K562 (cell line): ENCODE measurements around the gene SDK1. TPM values are rescaled to one million over a fixed set of nuclear protein-coding genes. Genes with fewer than 3 reads are reported as not detected.

Source experiments
- ATAC-seq: fragments of 200-7000 bp; cut with Tn5 transposase; 3 replicates; pipeline ENCODE4 v1.9.1; 2020; ENCODE audit warnings: moderate library complexity
- BruUV-seq: library from RNA; stranded (reverse); fragments of 400-500 nt; replicated peaks from 2 replicates; lab custom pipeline; 2021; lab: Mats Ljungman, UMichigan
- CTCF ChIA-PET: fragments of 300-600 bp; formaldehyde crosslinking; extraction: SDS; loops from one replicate; lab custom pipeline; 2021; ENCODE audit warnings: low intra/inter-chr PET ratio; lab: Yijun Ruan, JAX
- POLR2A ChIA-PET: fragments of 300-600, 350-650 bp; sonication (Branson Sonifier 250); formaldehyde crosslinking; extraction: SDS; loops from one replicate; lab custom pipeline; 2021; ENCODE audit warnings: antibody characterized with exemption, inconsistent platforms; lab: Yijun Ruan, JAX
- DNase-seq, 4 experiments: peaks; one replicate each; pipeline versions ENCODE4 v3.0.0 to v3.0.0-alpha.2; 2011 to 2018; ENCODE audit warnings: low spot score in 3 of 4, mixed read lengths in 3 of 4; ENCODE audit errors: extremely low read depth in 1 of 4
- FAIRE-seq: peaks from 2 replicates; lab custom pipeline; 2011; peaks lifted over from hg19 to GRCh38; lab: Jason Lieb, UNC
- H2AFZ ChIP-seq: 2 replicates; pipeline ENCODE4 v1.6.0; 2011; ENCODE audit warnings: low read depth, low read length, control low read depth, inconsistent platforms
- H3K27ac ChIP-seq: fragments of 200-600 bp; 3 replicates; pipeline ENCODE4 v1.8.0; 2011; ENCODE audit warnings: low read depth, mild to moderate bottlenecking, control low read depth, inconsistent platforms, low read length, moderate library complexity, mixed read lengths; ENCODE audit errors: extremely low read depth
- H3K27me3 ChIP-seq, 2 experiments: fragments of 300-600 bp in 1 of 2; 2 replicates in 1 of 2; 3 replicates in 1 of 2; pipeline versions ENCODE4 v1.6.0 to v1.8.0; 2011; ENCODE audit warnings: inconsistent platforms in 2 of 2, low read length in 2 of 2, mild to moderate bottlenecking in 1 of 2, mixed read lengths in 1 of 2, moderate library complexity in 1 of 2; ENCODE audit not compliant: control insufficient read depth in 2 of 2, insufficient read depth in 2 of 2
- H3K36me3 ChIP-seq: fragments of 300-600 bp; 3 replicates; pipeline ENCODE4 v1.8.0; 2011; ENCODE audit warnings: mild to moderate bottlenecking, low read length, inconsistent platforms; ENCODE audit not compliant: control insufficient read depth, insufficient read depth
- H3K4me1 ChIP-seq, 2 experiments: fragments of 200-600 bp in 1 of 2; replicated peaks in 1 of 2; 2 replicates in 1 of 2; 3 replicates in 1 of 2; pipeline versions ENCODE4 v1.5.1 to v1.8.0; 2011; ENCODE audit warnings: inconsistent platforms in 2 of 2, low read length in 2 of 2, mild to moderate bottlenecking in 1 of 2, mixed read lengths in 1 of 2, moderate library complexity in 1 of 2; ENCODE audit not compliant: control insufficient read depth in 2 of 2, insufficient read depth in 2 of 2
- H3K4me2 ChIP-seq: 2 replicates; pipeline ENCODE4 v1.6.1; 2011; ENCODE audit warnings: low read length, control low read depth, inconsistent platforms, mixed read lengths; ENCODE audit not compliant: insufficient read depth
- H3K4me3 ChIP-seq: fragments of 200-600 bp; sonication (generic), shearing (Covaris generic); 2 replicates; pipeline ENCODE4 v1.5.1; 2016; ENCODE audit warnings: control low read depth, inconsistent platforms
- H3K79me2 ChIP-seq: fragments of 200-600 bp; 3 replicates; pipeline ENCODE4 v1.8.0; 2011; ENCODE audit warnings: low read length, inconsistent platforms; ENCODE audit not compliant: control insufficient read depth, insufficient read depth
- H3K9ac ChIP-seq, 2 experiments: 2 replicates each; pipeline versions ENCODE4 v1.6.0 to v1.6.1; 2011; ENCODE audit warnings: low read depth in 2 of 2, low read length in 2 of 2, control low read depth in 1 of 2, inconsistent platforms in 1 of 2, mild to moderate bottlenecking in 1 of 2, mixed read lengths in 1 of 2; ENCODE audit not compliant: insufficient read depth in 1 of 2
- H3K9me1 ChIP-seq: one replicate; pipeline ENCODE4 v1.6.0; 2011; ENCODE audit warnings: inconsistent platforms, mild to moderate bottlenecking, low read length, moderate library complexity; ENCODE audit not compliant: control insufficient read depth, insufficient read depth
- H3K9me3 ChIP-seq: replicated peaks from 2 replicates; pipeline ENCODE4 v1.5.1; 2011; ENCODE audit warnings: low read depth, low read length, inconsistent platforms; ENCODE audit not compliant: control insufficient read depth, insufficient read depth
- H4K20me1 ChIP-seq: replicated peaks from 2 replicates; pipeline ENCODE4 v1.6.1; 2011; ENCODE audit warnings: low read length, inconsistent platforms, mixed read lengths; ENCODE audit not compliant: control insufficient read depth, insufficient read depth
- CCAR2 ChIP-seq: fragments of 200-400 bp; formaldehyde crosslinking; IDR thresholded peaks from 2 replicates; pipeline ENCODE4 v1.6.1; 2017; ENCODE audit warnings: mild to moderate bottlenecking, low read depth, low read length
- NFE2L1 ChIP-seq: fragments of 450-650 bp; IDR thresholded peaks from 2 replicates; pipeline ENCODE4 v1.6.1; 2016; ENCODE audit warnings: missing genetic modification characterization, low read depth, mild to moderate bottlenecking, missing compliant biosample characterization, moderate library complexity, borderline replicate concordance
- NR3C1 ChIP-seq: sonication (generic); formaldehyde crosslinking; IDR thresholded peaks from 2 replicates; pipeline ENCODE4 v1.8.1; 2022; ENCODE audit warnings: missing genetic modification reagents
- SMAD3 ChIP-seq: fragments of 450-650 bp; formaldehyde crosslinking; conservative IDR thresholded peaks from 2 replicates; pipeline ENCODE4 v1.4.0; 2020; ENCODE audit warnings: mild to moderate bottlenecking
- WGBS: fragments of 100-300 bp; shearing (Covaris generic); methylation state at CpG from one replicate; pipeline ENCODE4 v1.1.6; 2016; ENCODE audit warnings: low coverage, mixed read lengths; ENCODE audit not compliant: insufficient coverage; ENCODE audit errors: missing lambda C conversion rate; 5-methylcytosine and 5-hydroxymethylcytosine counted together
- in situ Hi-C: fragments of 300-500 bp; cut with MboI; formaldehyde crosslinking; loops from 4 replicates; pipeline ENCODE4 v1.15.0; 2018; ENCODE audit warnings: inconsistent platforms, mixed read lengths
- intact Hi-C: fragments of 100-400 bp; cut with micrococcal nuclease; formaldehyde crosslinking; loops from 2 replicates; pipeline ENCODE4 v1.14.2; 2022
- polyA plus RNA-seq, 8 experiments: library from polyadenylated mRNA; depleted of rRNA in 4 of 8; stranded (reverse) in 5 of 8; unstranded in 3 of 8; fragments of >200 nt; fragmentation: Nextera tagmentation in 2 of 8; fragmentation: Illumina TruSeq in 1 of 8; extraction: Ambion mirVana in 2 of 8; extraction: Trizol in 1 of 8; gene quantifications; 2 replicates each; pipeline versions ENCODE4 v1.2.1 to v1.2.3, GENCODE V29; 2011 to 2014; ENCODE audit warnings: inconsistent platforms in 1 of 8, missing spikeins in 1 of 8
- total RNA-seq, 7 experiments: library from RNA; depleted of rRNA in 6 of 7; stranded (reverse); fragments of >200 nt in 6 of 7; fragmentation: Illumina TruSeq in 2 of 7; extraction: Trizol in 2 of 7; gene quantifications; 2 replicates each; pipeline versions ENCODE4 v1.2.1 to v1.2.3, GENCODE V29; 2011 to 2021; ENCODE audit warnings: low replicate concordance in 1 of 7
- TF ChIP-seq, protein P1 (sequence below): fragments of 450-650 bp; IDR thresholded peaks from 2 replicates; pipeline ENCODE4 v1.6.1; 2016; ENCODE audit warnings: low read depth

Gene SDK1
- total and polyA plus RNA-seq, 9 of the 15 experiments (the other 6 are each of a cell fraction or from before 2014, with no cell fraction given) = 0.16 TPM; not detected in 8

DNA sequence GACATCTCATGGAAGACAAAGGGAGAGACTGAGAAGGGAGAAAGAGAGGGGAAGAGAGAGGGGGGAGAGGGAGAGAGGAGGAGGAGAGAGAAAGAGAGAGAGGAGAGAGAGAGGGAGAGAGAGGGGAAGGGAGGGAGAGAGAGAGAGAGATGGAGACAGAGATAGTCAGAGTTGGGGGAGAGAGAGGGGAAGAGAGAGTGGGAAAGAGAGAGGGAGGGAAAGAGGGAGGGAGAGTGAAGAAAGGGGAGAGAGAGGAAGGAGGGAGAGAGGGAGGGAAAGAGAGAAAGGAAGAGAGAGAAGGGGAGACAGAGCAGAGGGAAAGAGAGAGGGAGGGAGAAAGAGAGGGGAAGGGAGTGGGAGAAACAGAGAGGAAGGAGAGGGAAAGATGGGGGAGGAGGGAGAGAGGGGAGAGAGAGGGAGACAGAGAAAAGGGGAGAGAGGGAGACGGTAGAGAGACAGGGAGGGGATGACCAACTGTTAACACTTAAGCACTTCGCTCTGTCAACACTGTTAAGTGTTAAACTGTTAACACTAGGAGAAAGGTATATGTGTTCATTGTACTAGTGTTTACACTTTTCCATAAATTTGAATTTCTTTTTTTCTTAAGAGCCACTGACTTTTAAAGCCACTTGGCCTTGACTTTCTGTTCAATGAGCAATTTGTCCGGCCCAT is 21.8 kb upstream of the SDK1 start:
- no peaks in the 10 kb centered on the region for H3K4me1 ChIP-seq
- H3K9me3 ChIP-seq = no peaks in the 10 kb centered on the region
- ATAC-seq (no peak), DNase-seq (no peak), FAIRE-seq (no peak)
- H3K4me2 ChIP-seq = no peak overlapping the region
- no peaks in the 10 kb centered on the region for H3K36me3 ChIP-seq
- no peak overlapping the region for H3K9ac ChIP-seq
- BruUV-seq = no TSS peak
- in situ Hi-C loops (no loop called here), intact Hi-C loops (no loop called here)
- no peaks in the 10 kb centered on the region for H4K20me1 ChIP-seq
- CTCF ChIA-PET = no interaction called here
- H3K27ac ChIP-seq = no peak overlapping the region
- 0% methylated on average over 3 of the region's 3 CpGs for WGBS
- H3K79me2 ChIP-seq = no peaks in the 10 kb centered on the region
- H3K9me1 ChIP-seq = no peaks in the 10 kb centered on the region
- POLR2A ChIA-PET = no interaction called here
- H2AFZ ChIP-seq = no peak overlapping the region
- no peak overlapping the region for H3K4me3 ChIP-seq
- peaks cover 0 to 4% of the 10 kb centered on the region in 2 experiments; a peak in 2 of 5 replicates for H3K27me3 ChIP-seq
- no peak for TF ChIP-seq NFE2L1 (tag)
- TF ChIP-seq, all 486 proteins: peak for 0

GRCh38 chr7:3280445-3280844 is 20.6 kb upstream of the SDK1 start:
- Histone ChIP-seq H3K9me1 (no peaks in the 10 kb centered on the region), H3K4me1 (no peaks in the 10 kb centered on the region), H2AFZ (no peak overlapping the region), H3K36me3 (no peaks in the 10 kb centered on the region), H4K20me1 (no peaks in the 10 kb centered on the region), H3K79me2 (no peaks in the 10 kb centered on the region), H3K4me3 (no peak overlapping the region), H3K27me3 (peaks cover 0 to 4% of the 10 kb centered on the region in 2 experiments; a peak in 2 of 5 replicates), H3K27ac (no peak overlapping the region), H3K9ac (no peak overlapping the region), H3K4me2 (no peak overlapping the region), H3K9me3 (no peaks in the 10 kb centered on the region)
- no peak for DNase-seq
- ChIA-PET CTCF (no interaction called here), POLR2A (no interaction called here)
- no TSS peak for BruUV-seq
- intact Hi-C loops = no loop called here
- FAIRE-seq = no peak
- ATAC-seq = no peak
- WGBS = 0% methylated on average over 3 of the region's 3 CpGs
- in situ Hi-C loops = no loop called here
- TF ChIP-seq NR3C1 (CRISPR knock-in tag) = no peak
- TF ChIP-seq, protein P1, sequence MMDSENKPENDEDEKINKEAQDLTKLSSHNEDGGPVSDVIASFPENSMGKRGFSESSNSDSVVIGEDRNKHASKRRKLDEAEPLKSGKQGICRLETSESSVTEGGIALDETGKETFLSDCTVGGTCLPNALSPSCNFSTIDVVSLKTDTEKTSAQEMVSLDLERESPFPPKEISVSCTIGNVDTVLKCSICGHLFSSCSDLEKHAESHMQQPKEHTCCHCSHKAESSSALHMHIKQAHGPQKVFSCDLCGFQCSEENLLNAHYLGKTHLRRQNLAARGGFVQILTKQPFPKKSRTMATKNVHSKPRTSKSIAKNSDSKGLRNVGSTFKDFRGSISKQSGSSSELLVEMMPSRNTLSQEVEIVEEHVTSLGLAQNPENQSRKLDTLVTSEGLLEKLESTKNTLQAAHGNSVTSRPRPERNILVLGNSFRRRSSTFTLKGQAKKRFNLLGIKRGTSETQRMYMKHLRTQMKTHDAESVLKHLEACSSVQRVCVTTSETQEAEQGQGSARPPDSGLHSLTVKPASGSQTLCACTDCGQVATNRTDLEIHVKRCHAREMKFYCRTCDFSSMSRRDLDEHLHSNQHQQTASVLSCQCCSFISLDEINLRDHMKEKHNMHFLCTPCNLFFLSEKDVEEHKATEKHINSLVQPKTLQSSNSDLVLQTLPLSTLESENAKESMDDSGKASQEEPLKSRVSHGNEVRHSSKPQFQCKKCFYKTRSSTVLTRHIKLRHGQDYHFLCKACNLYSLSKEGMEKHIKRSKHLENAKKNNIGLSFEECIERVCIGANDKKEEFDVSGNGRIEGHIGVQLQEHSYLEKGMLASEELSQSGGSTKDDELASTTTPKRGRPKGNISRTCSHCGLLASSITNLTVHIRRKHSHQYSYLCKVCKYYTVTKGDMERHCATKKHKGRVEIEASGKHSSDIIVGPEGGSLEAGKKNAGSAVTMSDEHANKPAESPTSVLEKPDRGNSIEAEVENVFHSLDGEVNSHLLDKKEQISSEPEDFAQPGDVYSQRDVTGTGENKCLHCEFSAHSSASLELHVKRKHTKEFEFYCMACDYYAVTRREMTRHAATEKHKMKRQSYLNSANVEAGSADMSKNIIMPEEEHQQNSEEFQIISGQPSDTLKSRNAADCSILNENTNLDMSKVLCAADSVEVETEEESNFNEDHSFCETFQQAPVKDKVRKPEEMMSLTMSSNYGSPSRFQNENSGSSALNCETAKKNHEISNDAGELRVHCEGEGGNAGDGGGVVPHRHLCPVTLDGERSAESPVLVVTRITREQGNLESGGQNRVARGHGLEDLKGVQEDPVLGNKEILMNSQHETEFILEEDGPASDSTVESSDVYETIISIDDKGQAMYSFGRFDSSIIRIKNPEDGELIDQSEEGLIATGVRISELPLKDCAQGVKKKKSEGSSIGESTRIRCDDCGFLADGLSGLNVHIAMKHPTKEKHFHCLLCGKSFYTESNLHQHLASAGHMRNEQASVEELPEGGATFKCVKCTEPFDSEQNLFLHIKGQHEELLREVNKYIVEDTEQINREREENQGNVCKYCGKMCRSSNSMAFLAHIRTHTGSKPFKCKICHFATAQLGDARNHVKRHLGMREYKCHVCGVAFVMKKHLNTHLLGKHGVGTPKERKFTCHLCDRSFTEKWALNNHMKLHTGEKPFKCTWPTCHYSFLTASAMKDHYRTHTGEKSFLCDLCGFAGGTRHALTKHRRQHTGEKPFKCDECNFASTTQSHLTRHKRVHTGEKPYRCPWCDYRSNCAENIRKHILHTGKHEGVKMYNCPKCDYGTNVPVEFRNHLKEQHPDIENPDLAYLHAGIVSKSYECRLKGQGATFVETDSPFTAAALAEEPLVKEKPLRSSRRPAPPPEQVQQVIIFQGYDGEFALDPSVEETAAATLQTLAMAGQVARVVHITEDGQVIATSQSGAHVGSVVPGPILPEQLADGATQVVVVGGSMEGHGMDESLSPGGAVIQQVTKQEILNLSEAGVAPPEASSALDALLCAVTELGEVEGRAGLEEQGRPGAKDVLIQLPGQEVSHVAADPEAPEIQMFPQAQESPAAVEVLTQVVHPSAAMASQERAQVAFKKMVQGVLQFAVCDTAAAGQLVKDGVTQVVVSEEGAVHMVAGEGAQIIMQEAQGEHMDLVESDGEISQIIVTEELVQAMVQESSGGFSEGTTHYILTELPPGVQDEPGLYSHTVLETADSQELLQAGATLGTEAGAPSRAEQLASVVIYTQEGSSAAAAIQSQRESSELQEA = no peak
- no peak for TF ChIP-seq CCAR2
- no peak for TF ChIP-seq SMAD3 (CRISPR knock-in tag)
